Measurements from ENCODE around the gene RABL6. TPM values are rescaled to one million over a fixed set of nuclear protein-coding genes. Genes with fewer than 3 reads are reported as not detected.
"Not testable (repeated sequence)": the region's sequence is repeated elsewhere in the genome, so short reads cannot be mapped to it uniquely, and the experiment has no call there.

Gene RABL6
- total RNA-seq, 1 experiment from 2014 or later: 68.9 TPM

- intact Hi-C loops (cut with micrococcal nuclease; ENCODE audit: unreplicated experiment): no loop called here
- CTCF ChIA-PET: no interaction called here
- no peak for DNase-seq
- no TSS peak for BruUV-seq (replicated peaks)
- no peaks in the 10 kb centered on the region for H3K9me3 Mint-ChIP-seq (ENCODE audit: low read depth, unreplicated experiment)
- H3K4me1 Mint-ChIP-seq (ENCODE audit: low read depth, unreplicated experiment): peaks cover 8% of the 10 kb centered on the region
- TF ChIP-seq, protein P1, sequence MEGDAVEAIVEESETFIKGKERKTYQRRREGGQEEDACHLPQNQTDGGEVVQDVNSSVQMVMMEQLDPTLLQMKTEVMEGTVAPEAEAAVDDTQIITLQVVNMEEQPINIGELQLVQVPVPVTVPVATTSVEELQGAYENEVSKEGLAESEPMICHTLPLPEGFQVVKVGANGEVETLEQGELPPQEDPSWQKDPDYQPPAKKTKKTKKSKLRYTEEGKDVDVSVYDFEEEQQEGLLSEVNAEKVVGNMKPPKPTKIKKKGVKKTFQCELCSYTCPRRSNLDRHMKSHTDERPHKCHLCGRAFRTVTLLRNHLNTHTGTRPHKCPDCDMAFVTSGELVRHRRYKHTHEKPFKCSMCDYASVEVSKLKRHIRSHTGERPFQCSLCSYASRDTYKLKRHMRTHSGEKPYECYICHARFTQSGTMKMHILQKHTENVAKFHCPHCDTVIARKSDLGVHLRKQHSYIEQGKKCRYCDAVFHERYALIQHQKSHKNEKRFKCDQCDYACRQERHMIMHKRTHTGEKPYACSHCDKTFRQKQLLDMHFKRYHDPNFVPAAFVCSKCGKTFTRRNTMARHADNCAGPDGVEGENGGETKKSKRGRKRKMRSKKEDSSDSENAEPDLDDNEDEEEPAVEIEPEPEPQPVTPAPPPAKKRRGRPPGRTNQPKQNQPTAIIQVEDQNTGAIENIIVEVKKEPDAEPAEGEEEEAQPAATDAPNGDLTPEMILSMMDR (IDR thresholded peaks at IDR 0.05; ENCODE audit: unreplicated experiment): no peak
- no peaks in the 10 kb centered on the region for H3K27me3 Mint-ChIP-seq (ENCODE audit: unreplicated experiment)
- H3K27ac Mint-ChIP-seq (ENCODE audit: unreplicated experiment): no peak overlapping the region
- peaks cover 15% of the 10 kb centered on the region for H3K36me3 Mint-ChIP-seq (ENCODE audit: insufficient read depth, unreplicated experiment)
- no peak overlapping the region for H3K4me3 Mint-ChIP-seq (ENCODE audit: low read depth, unreplicated experiment)
Measured at GRCh38 chr9:136835162-136835931, 27.6 kb downstream of the RABL6 start.

- DNase-seq: no peak
- no TSS peak for BruUV-seq (replicated peaks)
- intact Hi-C loops (cut with micrococcal nuclease; ENCODE audit: unreplicated experiment): no loop called here
- peaks cover 8% of the 10 kb centered on the region for H3K4me1 Mint-ChIP-seq (ENCODE audit: low read depth, unreplicated experiment)
- peaks cover 18% of the 10 kb centered on the region for H3K36me3 Mint-ChIP-seq (ENCODE audit: insufficient read depth, unreplicated experiment)
- no peak overlapping the region for H3K4me3 Mint-ChIP-seq (ENCODE audit: low read depth, unreplicated experiment)
- no peaks in the 10 kb centered on the region for H3K27me3 Mint-ChIP-seq (ENCODE audit: unreplicated experiment)
- CTCF ChIA-PET: no interaction called here
- H3K9me3 Mint-ChIP-seq (ENCODE audit: low read depth, unreplicated experiment): no peaks in the 10 kb centered on the region
- TF ChIP-seq, protein P1 (IDR thresholded peaks at IDR 0.05; ENCODE audit: unreplicated experiment): no peak
- no peak overlapping the region for H3K27ac Mint-ChIP-seq (ENCODE audit: unreplicated experiment)
Measured at GRCh38 chr9:136835932-136836904, 28.5 kb downstream of the RABL6 start.

DNA sequence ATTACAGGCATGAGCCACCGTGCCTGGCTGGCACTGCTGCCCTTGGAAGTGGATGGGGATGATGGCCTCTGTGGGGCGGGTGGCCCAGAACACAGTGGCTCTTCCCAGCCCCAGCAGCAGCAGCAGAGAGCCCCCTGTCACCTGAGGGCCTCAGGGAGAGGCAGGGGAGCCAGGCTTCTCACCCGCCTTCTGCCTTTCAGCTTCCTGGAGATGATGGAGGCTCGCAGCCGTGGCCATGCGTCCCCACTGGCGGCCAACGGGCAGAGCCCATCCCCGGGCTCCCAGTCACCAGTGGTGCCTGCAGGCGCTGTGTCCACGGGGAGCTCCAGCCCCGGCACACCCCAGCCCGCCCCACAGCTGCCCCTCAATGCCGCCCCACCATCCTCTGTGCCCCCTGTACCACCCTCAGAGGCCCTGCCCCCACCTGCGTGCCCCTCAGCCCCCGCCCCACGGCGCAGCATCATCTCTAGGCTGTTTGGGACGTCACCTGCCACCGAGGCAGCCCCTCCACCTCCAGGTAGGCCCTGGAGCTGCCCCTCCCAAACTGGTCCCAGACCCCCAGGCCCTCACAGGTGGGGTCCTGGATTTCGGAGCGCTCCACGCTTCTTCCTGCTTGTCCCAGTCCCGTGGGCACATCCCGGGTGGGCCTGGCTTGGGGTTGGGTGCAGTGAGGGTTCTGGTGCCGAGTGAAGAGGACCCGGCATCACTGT lies 29.6 kb downstream of the RABL6 start:
- TF ChIP-seq, protein P1 (IDR thresholded peaks at IDR 0.05; ENCODE audit: unreplicated experiment): no peak
- BruUV-seq (replicated peaks): no TSS peak
- Mint-ChIP-seq H3K27me3 (ENCODE audit: unreplicated experiment) (no peaks in the 10 kb centered on the region), H3K27ac (ENCODE audit: unreplicated experiment) (no peak overlapping the region), H3K4me1 (ENCODE audit: low read depth, unreplicated experiment) (peaks cover 8% of the 10 kb centered on the region), H3K4me3 (ENCODE audit: low read depth, unreplicated experiment) (no peak overlapping the region), H3K9me3 (ENCODE audit: low read depth, unreplicated experiment) (no peaks in the 10 kb centered on the region), H3K36me3 (ENCODE audit: insufficient read depth, unreplicated experiment) (peaks cover 20% of the 10 kb centered on the region)
- intact Hi-C loops (cut with micrococcal nuclease; ENCODE audit: unreplicated experiment): no loop called here
- no peak for DNase-seq
- CTCF ChIA-PET: no interaction called here

DNA sequence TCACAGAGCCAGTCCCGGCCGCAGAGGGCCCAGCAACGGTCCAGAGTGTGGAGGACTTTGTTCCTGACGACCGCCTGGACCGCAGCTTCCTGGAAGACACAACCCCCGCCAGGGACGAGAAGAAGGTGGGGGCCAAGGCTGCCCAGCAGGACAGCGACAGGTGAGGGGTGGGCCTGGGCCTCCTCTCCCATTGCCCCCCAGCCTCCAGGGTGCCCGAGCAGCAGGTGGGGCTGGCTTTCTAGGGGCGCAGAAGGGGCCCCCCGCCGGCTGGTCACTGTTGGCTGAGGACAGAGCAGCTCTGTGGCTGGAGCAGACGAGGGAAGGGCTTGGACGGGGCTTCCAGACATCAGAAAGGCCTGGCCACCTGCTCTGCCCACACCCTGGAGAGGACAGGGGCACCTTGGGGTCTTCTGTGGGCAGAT lies 30.1 kb downstream of the RABL6 start:
- peaks cover 22% of the 10 kb centered on the region for H3K36me3 Mint-ChIP-seq (ENCODE audit: insufficient read depth, unreplicated experiment)
- CTCF ChIA-PET; BruUV-seq (replicated peaks); H3K27ac Mint-ChIP-seq (ENCODE audit: unreplicated experiment); H3K27me3 Mint-ChIP-seq (ENCODE audit: unreplicated experiment); H3K4me1 Mint-ChIP-seq (ENCODE audit: low read depth, unreplicated experiment); H3K9me3 Mint-ChIP-seq (ENCODE audit: low read depth, unreplicated experiment); intact Hi-C loops (cut with micrococcal nuclease; ENCODE audit: unreplicated experiment); DNase-seq; H3K4me3 Mint-ChIP-seq (ENCODE audit: low read depth, unreplicated experiment): not testable (repeated sequence)
